AG09309 (cell line): ENCODE results near the gene RALGPS2.
"Not testable (repeated sequence)": the region's sequence is repeated elsewhere in the genome, so short reads cannot be mapped to it uniquely, and the experiment has no call there.

Source experiments
- DNase-seq: peaks from one replicate; pipeline ENCODE4 v3.0.0-alpha.2; 2010; ENCODE audit warnings: low read depth
- H3K4me3 ChIP-seq: 2 replicates; pipeline ENCODE4 v1.5.1; 2011; ENCODE audit warnings: mild to moderate bottlenecking, low read depth, low read length, moderate library complexity; ENCODE audit not compliant: control insufficient read depth
- CTCF ChIP-seq: IDR thresholded peaks from 2 replicates; pipeline ENCODE4 v1.5.1; 2011; ENCODE audit warnings: mild to moderate bottlenecking, low read depth, low read length, inconsistent platforms; ENCODE audit not compliant: insufficient read depth, control insufficient read depth; ENCODE audit errors: missing control alignments

RALGPS2 gene

GRCh38 chr1:178752891-178753290 lies 27.8 kb downstream of the RALGPS2 start:
- H3K4me3 ChIP-seq: no peak overlapping the region
- no peak for TF ChIP-seq CTCF
- no peak for DNase-seq

GRCh38 chr1:178754655-178755256 lies 29.7 kb downstream of the RALGPS2 start:
- H3K4me3 ChIP-seq, DNase-seq: not testable (repeated sequence)

GRCh38 chr1:178768423-178768822 lies 43.4 kb downstream of the RALGPS2 start:
- peak; percentile 80 for TF ChIP-seq CTCF
- no peak overlapping the region for H3K4me3 ChIP-seq
- DNase-seq: no peak

GRCh38 chr1:178772952-178773351 lies 47.9 kb downstream of the RALGPS2 start:
- no peak for TF ChIP-seq CTCF
- no peak overlapping the region for H3K4me3 ChIP-seq
- no peak for DNase-seq

- peak; percentile 11 for TF ChIP-seq CTCF
- no peak for DNase-seq
- no peak overlapping the region for H3K4me3 ChIP-seq
Measured at GRCh38 chr1:178774263-178774662, 49.2 kb downstream of the RALGPS2 start.

- H3K4me3 ChIP-seq: no peak overlapping the region
- DNase-seq: no peak
- TF ChIP-seq CTCF: no peak
Measured at GRCh38 chr1:178776553-178776952, 51.5 kb downstream of the RALGPS2 start.

- no peak for TF ChIP-seq CTCF
- no peak overlapping the region for H3K4me3 ChIP-seq
- no peak for DNase-seq
Measured at GRCh38 chr1:178781533-178782330, 56.7 kb downstream of the RALGPS2 start.
